Endothelial cell of umbilical vein (primary cell): ENCODE data around the gene HDAC4.

Experiments used
- CTCF ChIP-seq, 2 donors: IDR thresholded peaks; 1 replicate in 1 of 2; 2 replicates in 1 of 2; pipeline ENCODE4 v1.5.1; 2011; ENCODE audit warnings: low read length in 2 of 2, mild to moderate bottlenecking in 2 of 2, moderate library complexity in 2 of 2, control low read depth in 1 of 2, inconsistent platforms in 1 of 2, low read depth in 1 of 2; ENCODE audit not compliant: insufficient read depth in 1 of 2; ENCODE audit errors: extremely low read depth in 1 of 2
- EZH2 ChIP-seq: IDR thresholded peaks from 2 replicates; pipeline ENCODE4 v1.6.1; 2012; ENCODE audit warnings: borderline replicate concordance, low read depth, mild to moderate bottlenecking, moderate library complexity, low read length, inconsistent platforms; ENCODE audit not compliant: severe bottlenecking
- GATA2 ChIP-seq: IDR thresholded peaks from 2 replicates; pipeline ENCODE4 v1.7.0; 2011; ENCODE audit warnings: low read depth, mild to moderate bottlenecking, moderate library complexity, mixed read lengths, low read length; ENCODE audit not compliant: insufficient read length, insufficient read depth
- JUN ChIP-seq: IDR thresholded peaks from 2 replicates; pipeline ENCODE4 v1.6.1; 2011; ENCODE audit warnings: borderline replicate concordance, low read depth; ENCODE audit not compliant: insufficient read length, insufficient read depth
- POLR2A ChIP-seq: IDR thresholded peaks from 2 replicates; pipeline ENCODE4 v1.6.1; 2012; ENCODE audit warnings: low read depth, mild to moderate bottlenecking, control low read depth, low read length
- POLR2AphosphoS5 ChIP-seq: IDR thresholded peaks from 2 replicates; pipeline ENCODE4 v1.6.1; 2012; ENCODE audit warnings: low read depth, mild to moderate bottlenecking, control low read depth, low read length, moderate library complexity; ENCODE audit not compliant: insufficient read depth
- TF ChIP-seq, protein P1 (sequence below): IDR thresholded peaks from 2 replicates; pipeline ENCODE4 v1.6.1; 2011; ENCODE audit not compliant: insufficient read depth, insufficient read length

- TF ChIP-seq CTCF (IDR thresholded peaks at IDR 0.05; ENCODE audit: extremely low read depth in 1 of 2, insufficient read depth in 1 of 2, low read depth in 1 of 2, low read length in 2 of 2) (no peak), EZH2 (no peak), POLR2AphosphoS5 (no peak), JUN (no peak), POLR2A (no peak), GATA2 (no peak)
- TF ChIP-seq, protein P1, sequence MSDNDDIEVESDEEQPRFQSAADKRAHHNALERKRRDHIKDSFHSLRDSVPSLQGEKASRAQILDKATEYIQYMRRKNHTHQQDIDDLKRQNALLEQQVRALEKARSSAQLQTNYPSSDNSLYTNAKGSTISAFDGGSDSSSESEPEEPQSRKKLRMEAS, result no peak
These were observed 38.3 kb downstream of the HDAC4 start for GRCh38 chr2:239362507-239362906.
